Measurements from ENCODE around the gene LPCAT1.
"Not testable (repeated sequence)": the region's sequence is repeated elsewhere in the genome, so short reads cannot be mapped to it uniquely, and the experiment has no call there.

The LPCAT1 gene

GRCh38 chr5:1431021-1431811 lies 92.5 kb downstream of the LPCAT1 start:
- no peak for DNase-seq (ENCODE audit: extremely low read depth in 1 of 2, low read depth in 1 of 2)

GRCh38 chr5:1430121-1430795 lies 93.5 kb downstream of the LPCAT1 start:
- DNase-seq (ENCODE audit: extremely low read depth in 1 of 2, low read depth in 1 of 2), result no peak

DNA sequence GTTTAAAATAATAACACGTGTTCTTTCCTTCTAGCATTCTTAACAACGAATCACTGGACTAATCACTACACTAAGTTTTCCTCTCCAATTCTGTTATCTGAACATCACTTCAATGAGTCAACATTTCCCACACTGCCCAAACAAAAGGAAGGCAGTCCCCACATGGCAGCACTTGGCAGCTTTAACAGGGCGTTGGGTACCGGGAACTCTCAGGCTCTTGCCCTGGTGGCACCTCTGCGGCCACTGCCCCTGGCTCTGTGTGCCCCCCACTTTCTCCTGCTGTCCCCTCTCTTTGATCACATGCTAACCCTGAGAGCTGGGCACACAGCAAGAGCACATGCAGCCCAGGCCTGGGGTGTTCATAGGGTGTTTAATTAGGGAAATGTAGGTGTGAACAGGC lies 94.3 kb downstream of the LPCAT1 start:
- no peak for DNase-seq (ENCODE audit: extremely low read depth in 1 of 2, low read depth in 1 of 2)

DNA sequence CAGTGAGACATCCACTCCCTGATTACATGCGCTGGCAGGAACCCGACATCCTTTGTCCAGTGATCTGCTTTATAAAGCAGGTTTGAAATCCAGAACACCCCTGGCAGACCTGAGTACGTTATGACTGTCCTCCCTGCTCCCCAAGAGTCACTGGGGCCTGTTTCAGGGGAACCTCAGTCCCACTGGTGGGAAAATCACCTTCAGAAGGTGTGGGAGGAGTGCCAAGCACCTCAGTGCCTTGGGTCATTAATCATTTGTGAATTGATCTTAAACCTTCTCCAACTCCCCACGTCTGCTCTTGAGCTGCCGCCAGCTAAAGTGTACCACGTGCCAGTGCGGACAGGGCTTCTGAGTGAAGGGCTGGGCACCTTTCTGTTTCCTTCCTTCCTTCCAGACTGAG lies 94.7 kb downstream of the LPCAT1 start:
- no peak for DNase-seq (ENCODE audit: extremely low read depth in 1 of 2, low read depth in 1 of 2)

DNA sequence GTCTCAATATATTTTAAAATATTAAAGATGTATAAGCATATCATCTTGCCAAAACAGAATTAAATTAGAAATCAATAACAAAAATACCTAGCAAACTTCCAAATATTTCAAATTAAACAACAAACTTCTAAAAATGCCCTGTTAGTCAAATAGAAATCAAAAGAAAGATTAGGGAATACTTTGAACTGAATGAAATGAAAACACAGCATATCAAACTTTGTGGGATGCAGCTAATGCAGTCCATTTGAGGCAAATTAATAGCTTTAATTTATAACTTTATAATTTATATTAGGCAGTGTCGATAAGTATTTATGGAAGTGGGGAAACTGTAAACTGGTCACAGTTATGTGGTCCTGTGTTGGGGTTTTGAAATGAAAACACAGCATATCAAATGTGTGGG lies 95.7 kb downstream of the LPCAT1 start:
- DNase-seq (ENCODE audit: extremely low read depth in 1 of 2, low read depth in 1 of 2), result no peak

GRCh38 chr5:1424716-1425115 lies 99.0 kb downstream of the LPCAT1 start:
- DNase-seq (ENCODE audit: extremely low read depth in 1 of 2, low read depth in 1 of 2), result no peak

GRCh38 chr5:1423901-1424603 lies 99.7 kb downstream of the LPCAT1 start:
- DNase-seq (ENCODE audit: extremely low read depth in 1 of 2, low read depth in 1 of 2), result no peak

- not testable (repeated sequence) for DNase-seq (ENCODE audit: extremely low read depth in 1 of 2, low read depth in 1 of 2)
Measured at GRCh38 chr5:1422522-1422921, 101.2 kb downstream of the LPCAT1 start.

DNA sequence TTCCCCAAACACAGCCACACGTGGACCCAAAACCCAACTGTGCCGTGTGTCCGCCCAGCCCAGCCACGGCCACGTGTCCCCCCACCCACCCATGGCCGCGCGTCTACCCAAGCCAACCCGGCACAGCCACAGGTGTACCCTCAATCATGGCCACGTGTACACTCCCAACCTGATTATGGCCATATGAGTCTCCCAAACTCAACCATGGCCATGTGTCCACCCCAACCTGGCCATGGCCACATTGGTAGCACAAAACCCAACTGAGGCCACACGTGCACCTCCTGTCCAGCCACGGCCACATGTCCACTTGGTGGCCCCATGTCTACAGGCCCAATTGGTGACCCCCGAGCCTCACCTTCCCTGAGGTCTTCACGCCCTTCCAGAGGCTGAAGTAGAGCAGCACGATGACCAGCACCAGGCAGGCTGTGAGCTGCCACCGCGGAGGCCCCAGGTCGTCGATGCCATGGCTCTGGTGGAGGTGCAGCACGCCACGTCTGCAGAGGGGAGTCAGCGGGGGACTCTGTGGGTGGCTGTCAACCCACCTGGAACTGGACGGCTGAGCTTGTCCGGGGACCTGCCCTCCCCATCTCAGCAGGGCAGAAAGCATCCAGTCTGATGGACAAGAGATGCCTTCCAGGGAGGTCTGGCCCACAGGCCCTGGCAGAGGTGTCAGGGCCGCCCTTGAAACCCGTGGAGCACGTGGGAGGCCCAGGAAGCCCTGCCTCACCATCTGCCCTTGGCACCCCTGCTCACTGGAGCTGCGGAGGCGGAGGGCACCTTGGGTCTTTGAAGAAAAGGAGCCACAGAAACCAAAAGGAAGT lies 102.0 kb downstream of the LPCAT1 start:
- DNase-seq (ENCODE audit: extremely low read depth in 1 of 2, low read depth in 1 of 2), result no peak

GRCh38 chr5:1420211-1421195 lies 103.3 kb downstream of the LPCAT1 start:
- no peak for DNase-seq (ENCODE audit: extremely low read depth in 1 of 2, low read depth in 1 of 2)

GRCh38 chr5:1419476-1420210 lies 104.1 kb downstream of the LPCAT1 start:
- no peak for DNase-seq (ENCODE audit: extremely low read depth in 1 of 2, low read depth in 1 of 2)

- DNase-seq (ENCODE audit: extremely low read depth in 1 of 2, low read depth in 1 of 2), result no peak
Measured at GRCh38 chr5:1418921-1419280, 104.9 kb downstream of the LPCAT1 start.

GRCh38 chr5:1418238-1418920 lies 105.4 kb downstream of the LPCAT1 start:
- no peak for DNase-seq (ENCODE audit: extremely low read depth in 1 of 2, low read depth in 1 of 2)

DNA sequence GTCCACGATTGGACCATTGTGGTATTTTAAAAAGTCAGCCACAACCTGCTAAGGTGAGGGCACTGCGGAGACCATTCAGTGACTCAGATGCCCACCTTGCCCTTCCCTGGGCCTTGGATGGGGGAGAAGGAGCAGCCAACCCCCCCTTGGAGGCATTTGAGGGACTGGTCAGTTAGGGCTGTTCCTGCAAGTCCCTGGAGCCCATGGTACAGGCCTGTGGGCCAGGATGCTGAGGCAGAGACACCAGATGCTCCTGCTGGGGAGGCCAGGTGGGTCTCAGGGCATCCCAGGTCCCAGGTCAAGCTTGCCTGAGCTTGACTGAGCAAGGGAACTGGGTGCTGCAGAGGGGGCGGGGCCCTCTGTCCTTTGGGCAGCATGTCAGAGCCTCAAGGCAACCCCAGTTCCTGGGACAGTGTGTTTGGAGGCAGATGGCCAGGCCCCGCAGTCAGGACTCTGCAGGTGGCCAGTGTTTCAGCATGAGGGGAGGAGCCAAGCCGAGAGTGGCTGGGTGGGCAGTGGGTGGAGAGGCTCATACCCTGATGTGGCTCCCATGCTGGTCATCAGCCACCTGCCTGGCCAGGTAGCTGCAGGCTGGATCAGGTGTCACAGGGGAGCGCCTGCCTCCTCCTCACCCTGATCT lies 106.1 kb downstream of the LPCAT1 start:
- DNase-seq (ENCODE audit: extremely low read depth in 1 of 2, low read depth in 1 of 2), result no peak

DNA sequence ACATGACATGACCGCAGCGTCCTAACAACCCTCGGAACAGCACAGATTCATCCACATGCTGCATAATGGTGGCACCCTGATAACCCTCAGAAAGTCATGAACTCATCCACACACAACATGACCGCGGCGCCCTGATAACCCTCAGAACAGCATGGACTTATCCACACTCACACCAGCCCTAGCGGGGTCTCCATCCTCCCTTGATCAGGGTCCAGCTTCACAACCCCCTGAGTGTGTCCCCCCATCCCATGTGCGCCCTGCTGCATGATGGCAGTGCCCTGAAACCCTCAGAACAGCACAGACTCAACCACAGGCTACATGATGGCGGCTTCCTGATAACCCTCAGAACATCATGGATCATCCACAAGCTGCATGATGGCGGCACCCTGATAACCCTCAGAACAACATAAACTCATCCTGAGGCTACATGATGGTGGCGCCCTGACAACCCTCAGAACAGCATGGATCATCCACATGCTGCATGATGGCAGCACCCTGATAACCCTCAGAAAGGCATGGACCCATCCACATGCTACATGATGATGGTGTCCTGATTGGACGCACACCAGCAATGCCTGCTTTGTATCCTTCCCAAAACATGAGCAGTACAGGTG lies 106.8 kb downstream of the LPCAT1 start:
- no peak for DNase-seq (ENCODE audit: extremely low read depth in 1 of 2, low read depth in 1 of 2)

- no peak for DNase-seq (ENCODE audit: extremely low read depth in 1 of 2, low read depth in 1 of 2)
Measured at GRCh38 chr5:1415626-1416360, 108.0 kb downstream of the LPCAT1 start.

- DNase-seq (ENCODE audit: extremely low read depth in 1 of 2, low read depth in 1 of 2), result no peak
Measured at GRCh38 chr5:1415059-1415425, 108.7 kb downstream of the LPCAT1 start.
